Right lobe of liver (tissue), 6 donors: ENCODE measurements around the gene MSL1. TPM values are rescaled to one million over a fixed set of nuclear protein-coding genes. Genes with fewer than 3 reads are reported as not detected.

Experiments used
- ATAC-seq, 4 donors: fragments of 200-7000 bp; cut with Tn5 transposase; one replicate each; pipeline ENCODE4 v1.9.1; 2020; ENCODE audit warnings: mild to moderate bottlenecking in 4 of 4, moderate library complexity in 4 of 4
- DNase-seq, 3 donors: peaks; one replicate each; pipeline ENCODE4 v3.0.0-alpha.2; 2020
- H3K27ac ChIP-seq, 3 donors: fragments of 200-600 bp; one replicate each; pipeline ENCODE4 v1.8.0; 2022
- H3K27me3 ChIP-seq, 2 donors: fragments of 200-600 bp; one replicate each; pipeline ENCODE4 v1.8.0; 2022
- H3K36me3 ChIP-seq, 4 donors: fragments of 200-600 bp; sonication (generic) in 1 of 4; one replicate each; pipeline versions ENCODE4 v1.5.1 to v1.8.0; 2017 to 2022; ENCODE audit warnings: control low read depth in 1 of 4
- H3K4me1 ChIP-seq, 4 donors: fragments of 200-600 bp; sonication (generic) in 1 of 4; one replicate each; pipeline versions ENCODE4 v1.5.1 to v1.8.0; 2017 to 2022; ENCODE audit warnings: control low read depth in 1 of 4
- H3K4me3 ChIP-seq, 3 donors: fragments of 200-600 bp; one replicate each; pipeline ENCODE4 v1.8.0; 2022
- H3K9me3 ChIP-seq, 4 donors: fragments of 200-600 bp; sonication (generic) in 1 of 4; one replicate each; pipeline versions ENCODE4 v1.5.1 to v1.8.0; 2017 to 2022; ENCODE audit warnings: control low read depth in 1 of 4
- CTCF ChIP-seq, 4 donors: fragments of 200-600 bp in 3 of 4; fragments of 450-650 bp in 1 of 4; IDR thresholded peaks; one replicate each; pipeline versions ENCODE4 v1.5.1 to v1.8.0; 2016 to 2022; ENCODE audit warnings: antibody characterized with exemption in 4 of 4, mild to moderate bottlenecking in 2 of 4
- POLR2A ChIP-seq: fragments of 450-650 bp; IDR thresholded peaks from one replicate; pipeline ENCODE4 v1.6.1; 2017; ENCODE audit warnings: antibody characterized with exemption, mild to moderate bottlenecking
- WGBS: methylation state at CpG from one replicate; pipeline ENCODE4 v1.1.6; 2018; ENCODE audit warnings: low coverage, low lambda C conversion rate; ENCODE audit not compliant: insufficient coverage; ENCODE audit errors: missing lambda C conversion rate; 5-methylcytosine and 5-hydroxymethylcytosine counted together
- intact Hi-C, 2 donors: fragments of 100-400 bp; cut with DNase I; formaldehyde crosslinking; loops; one replicate each; pipeline versions ENCODE4 v1.11.2 to v1.14.1; 2022
- total RNA-seq, 6 experiments: library from RNA; depleted of rRNA in 2 of 6; stranded (reverse); fragments of >200 nt in 2 of 6; fragmentation: NEBNext Ultra II Directional in 3 of 6; extraction: Animal tissue kit (Norgen Biotek cat#: 25700) in 3 of 6; gene quantifications; one replicate each; pipeline versions ENCODE4 v1.1.0 to v1.2.4, GENCODE V29; 2016 to 2023
- donor health status: DM: no; HTN: yes; CAD: no.
- donor health status: DM: no; HTN: no; CAD: no.
- donor health status: DM: no; HTN: no; CAD: no.
- donor health status: DM: no; HTN: yes; CAD: no.
- donor health status: DM: no; HTN: yes; CAD: no.

The MSL1 gene
- total RNA-seq, 6 experiments from 2014 or later: 31.1 to 43.8 (median 36.0) TPM

DNA sequence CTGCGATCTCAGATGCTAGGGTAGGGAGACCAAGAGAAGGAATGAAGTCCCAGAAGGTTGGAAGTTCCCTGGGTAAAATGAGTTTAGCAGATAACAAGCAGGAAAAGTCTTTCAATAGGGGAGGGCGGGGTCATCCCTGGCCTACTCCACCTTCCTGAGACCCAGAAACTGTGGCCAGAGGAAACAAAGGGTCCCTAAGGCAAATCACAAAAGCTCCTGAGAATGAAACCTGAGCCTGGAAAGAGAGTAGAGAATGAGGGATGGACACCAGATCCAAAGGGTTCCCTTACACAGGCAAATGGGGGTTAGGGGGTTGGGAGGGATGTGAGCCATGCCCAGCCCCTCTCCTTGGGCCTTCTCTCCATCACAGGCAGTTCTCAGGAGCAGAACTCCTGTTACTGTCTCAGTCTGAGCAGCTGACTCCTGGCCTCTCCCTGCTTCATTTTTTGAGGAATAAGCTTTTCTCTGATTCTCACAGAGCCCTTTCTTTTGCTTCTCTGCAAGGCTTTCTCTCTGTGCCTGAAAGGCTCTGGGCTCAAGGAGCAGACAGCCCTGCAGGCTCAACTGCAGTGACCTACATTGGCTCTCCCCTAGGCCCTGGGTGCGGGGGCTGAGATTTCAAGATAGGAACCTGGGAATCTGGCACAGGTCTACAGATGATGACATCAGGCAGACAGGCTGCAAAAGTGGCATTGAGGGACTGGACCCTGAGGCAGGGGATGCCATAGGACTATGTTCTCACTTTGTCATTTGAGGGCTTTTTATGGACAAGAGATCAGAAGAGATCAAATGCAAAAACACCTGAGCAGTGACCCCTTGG lies 11.5 kb upstream of the MSL1 start:
- Histone ChIP-seq H3K27ac (peak overlapping the region; percentile 90 to 91 (median 90)), H3K4me3 (no peak overlapping the region), H3K27me3 (no peaks in the 10 kb centered on the region), H3K36me3 (no peaks in the 10 kb centered on the region), H3K9me3 (no peaks in the 10 kb centered on the region), H3K4me1 (peaks cover 2 to 76% (median 41%) of the 10 kb centered on the region in 4 donors)
- WGBS: 69% methylated on average over 2 of the region's 3 CpGs
- intact Hi-C loops: loop anchor here in 1 of 2 donors (10.0 kb wide), 1 partner anchor 55 kb away; no protein-coding TSS in a partner anchor
- DNase-seq (peak in 2 of 3 donors; percentile 49 to 56), ATAC-seq (peak in 1 of 4 donors; percentile 0)
- TF ChIP-seq CTCF (IDR thresholded peaks at IDR 0.05) (no peak), POLR2A (no peak)

GRCh38 chr17:40111221-40112128 lies 10.3 kb upstream of the MSL1 start:
- H3K4me3 ChIP-seq: peak overlapping the region in 1 of 3 donors; percentile 19
- intact Hi-C loops: loop anchor here in 1 of 2 donors (10.0 kb wide), 1 partner anchor 53 kb away; no protein-coding TSS in a partner anchor
- ATAC-seq: peak; percentile 65 to 82 (median 70)

GRCh38 chr17:40112191-40112711 lies 9.5 kb upstream of the MSL1 start:
- intact Hi-C loops: loop anchor here in 1 of 2 donors (10.0 kb wide), 1 partner anchor 53 kb away; no protein-coding TSS in a partner anchor
- Histone ChIP-seq H3K27me3 (no peaks in the 10 kb centered on the region), H3K4me1 (peaks cover 2 to 74% (median 43%) of the 10 kb centered on the region in 4 donors), H3K27ac (peak overlapping the region; percentile 90 to 91 (median 90)), H3K36me3 (no peaks in the 10 kb centered on the region), H3K9me3 (no peaks in the 10 kb centered on the region), H3K4me3 (no peak overlapping the region)
- TF ChIP-seq CTCF (IDR thresholded peaks at IDR 0.05) (no peak), POLR2A (no peak)
- 4% methylated on average over 2 of the region's 2 CpGs for WGBS
- no peak for DNase-seq
- no peak for ATAC-seq

More at GRCh38 chr17:40111221-40112128, 10.3 kb upstream of the MSL1 start:
- TF ChIP-seq POLR2A (peak; percentile 33), CTCF (IDR thresholded peaks at IDR 0.05) (peak; percentile 88 to 94 (median 91))
- H3K9me3 ChIP-seq: no peaks in the 10 kb centered on the region
- H3K27me3 ChIP-seq: no peaks in the 10 kb centered on the region
- peak overlapping the region; percentile 90 to 91 (median 90) for H3K27ac ChIP-seq
- peaks cover 2 to 76% (median 43%) of the 10 kb centered on the region in 4 donors for H3K4me1 ChIP-seq
- H3K36me3 ChIP-seq: no peaks in the 10 kb centered on the region
- DNase-seq: peak; percentile 88 to 92 (median 92)
- 0% methylated on average over 10 of the region's 12 CpGs for WGBS

- no peak overlapping the region for H3K4me3 ChIP-seq
- H3K27me3 ChIP-seq: no peaks in the 10 kb centered on the region
- intact Hi-C loops: loop anchor here in 1 of 2 donors (10.0 kb wide), 1 partner anchor 52 kb away; no protein-coding TSS in a partner anchor
- peak overlapping the region; percentile 90 to 91 (median 90) for H3K27ac ChIP-seq
- DNase-seq: no peak
- TF ChIP-seq POLR2A: no peak
- no peak for TF ChIP-seq CTCF (IDR thresholded peaks at IDR 0.05)
- ATAC-seq: no peak
- H3K36me3 ChIP-seq: no peaks in the 10 kb centered on the region
- H3K9me3 ChIP-seq: no peaks in the 10 kb centered on the region
- 46% methylated on average over 4 of the region's 4 CpGs for WGBS
- H3K4me1 ChIP-seq: peaks cover 2 to 70% (median 43%) of the 10 kb centered on the region in 4 donors
Observed at GRCh38 chr17:40112718-40113109, 9.1 kb upstream of the MSL1 start.
